ENCODE data around the gene SPOCK1.
A peak's percentile ranks its signal among the peaks of the same experiment; 100 is the strongest.

The SPOCK1 gene

DNA sequence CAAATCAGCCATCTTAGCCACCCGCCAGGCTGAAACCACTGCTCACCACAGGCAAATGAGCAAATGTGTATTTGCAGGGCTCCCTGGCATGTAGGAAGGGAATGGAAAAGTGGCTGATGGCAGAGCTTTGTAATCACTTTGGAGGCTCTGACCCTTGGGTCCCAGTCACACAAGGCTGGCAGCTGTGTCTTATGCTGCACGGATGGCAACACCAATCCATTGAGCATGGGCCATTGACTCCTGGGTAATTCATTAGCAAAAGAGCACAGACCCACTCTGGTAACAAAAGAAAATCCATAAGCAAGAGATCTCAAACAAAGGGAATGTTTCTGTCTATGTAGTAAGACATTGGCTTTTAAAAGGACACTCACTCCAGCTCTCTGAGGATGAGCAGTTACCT lies 57.6 kb downstream of the SPOCK1 start:
- DNase-seq (ENCODE audit: low read depth) = no peak

DNA sequence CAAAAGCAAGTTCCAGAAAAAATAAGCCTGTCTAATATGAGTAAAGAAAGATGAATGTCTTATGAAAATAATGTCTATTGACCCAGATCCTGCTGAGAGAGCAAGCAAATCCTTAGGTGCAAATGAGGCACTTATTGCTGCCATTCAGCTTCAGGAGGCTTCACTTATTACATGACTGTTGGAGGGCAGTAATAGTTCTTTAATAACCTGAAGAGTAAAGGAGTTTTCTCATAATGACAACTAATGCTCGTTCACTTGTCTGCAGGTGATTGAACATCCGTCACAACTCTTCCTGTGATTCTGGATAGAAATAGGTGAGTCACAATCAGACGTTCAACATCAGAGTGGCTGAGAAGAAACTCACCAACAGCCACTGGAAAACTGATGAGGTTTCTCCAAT lies 58.3 kb downstream of the SPOCK1 start:
- DNase-seq (ENCODE audit: low read depth) = no peak

DNA sequence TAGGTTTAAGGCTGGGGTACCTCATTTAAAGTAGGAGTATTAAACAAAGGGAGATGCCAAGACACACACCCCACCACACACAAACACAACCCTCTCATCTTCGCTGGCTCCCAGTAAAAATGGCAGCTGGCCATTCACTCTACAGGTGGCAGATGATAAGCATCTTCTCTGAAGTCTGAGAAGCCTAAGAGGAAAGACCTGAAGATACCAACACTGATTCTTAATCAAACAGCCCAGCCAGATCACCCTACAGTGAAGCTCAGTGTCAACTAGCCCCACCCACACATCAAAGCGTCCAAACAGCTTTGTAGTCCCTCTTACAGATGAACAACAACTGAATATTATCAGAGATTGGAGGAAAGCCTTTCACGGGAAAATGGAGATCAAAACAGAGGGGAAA lies 59.5 kb downstream of the SPOCK1 start:
- no peak for DNase-seq (ENCODE audit: low read depth)

DNA sequence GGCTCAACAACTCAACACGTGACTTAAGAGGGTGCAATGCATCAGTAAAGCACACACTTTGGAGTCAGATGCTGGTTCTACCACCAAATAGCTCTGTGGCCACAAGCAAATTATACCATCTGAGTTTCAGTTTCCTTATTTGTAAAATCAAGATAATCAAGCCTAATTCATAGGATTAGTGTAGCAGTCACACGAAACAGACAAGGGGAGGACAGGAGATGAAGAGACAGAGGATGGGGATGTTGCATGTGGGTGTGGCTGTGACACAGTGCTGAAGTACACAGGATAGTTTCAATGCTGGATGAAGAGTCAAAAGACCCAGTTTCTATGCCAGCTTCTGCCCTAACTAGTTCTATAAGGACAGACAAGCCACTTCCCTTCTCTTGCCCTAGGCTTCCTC lies 60.2 kb downstream of the SPOCK1 start:
- DNase-seq (ENCODE audit: low read depth) = no peak

DNA sequence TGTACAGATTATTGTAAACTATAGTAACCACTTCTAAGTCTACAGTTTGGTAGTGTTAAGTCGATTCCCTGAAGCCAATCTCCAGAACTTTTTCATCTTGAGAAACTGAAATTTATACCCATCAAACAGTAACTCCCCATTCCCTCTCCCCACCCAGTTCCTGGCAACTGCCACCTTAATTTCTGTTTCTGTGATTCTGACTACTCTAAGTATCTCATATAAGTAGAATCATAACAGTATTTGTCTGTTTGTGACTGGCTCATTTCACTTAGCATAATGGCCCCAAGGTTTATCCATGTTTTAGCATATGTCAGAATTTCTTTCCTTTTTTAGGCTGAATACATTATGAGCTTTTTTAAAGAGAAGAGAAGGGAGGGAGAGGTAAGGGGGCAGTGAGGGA lies 61.4 kb downstream of the SPOCK1 start:
- DNase-seq (ENCODE audit: low read depth) = no peak

DNA sequence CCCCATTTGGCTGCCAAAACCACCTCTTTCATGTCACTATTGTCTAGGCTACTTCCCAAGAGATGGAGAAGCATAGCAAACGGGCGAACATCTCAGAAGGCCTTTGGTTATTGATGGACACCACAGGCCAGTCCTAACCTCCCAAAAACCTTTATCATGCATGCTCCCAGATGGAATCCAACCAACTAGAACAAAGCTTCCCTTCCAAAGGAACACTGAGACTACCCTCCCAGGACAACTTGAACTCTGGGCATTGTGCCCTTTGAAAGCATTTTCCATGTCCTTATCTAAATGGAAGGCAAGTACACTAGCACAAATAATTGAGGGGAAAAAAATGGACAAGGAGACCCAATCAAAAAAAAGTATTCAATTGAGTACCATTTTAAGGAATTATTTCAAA lies 65.6 kb downstream of the SPOCK1 start:
- DNase-seq (ENCODE audit: low read depth) = no peak

DNA sequence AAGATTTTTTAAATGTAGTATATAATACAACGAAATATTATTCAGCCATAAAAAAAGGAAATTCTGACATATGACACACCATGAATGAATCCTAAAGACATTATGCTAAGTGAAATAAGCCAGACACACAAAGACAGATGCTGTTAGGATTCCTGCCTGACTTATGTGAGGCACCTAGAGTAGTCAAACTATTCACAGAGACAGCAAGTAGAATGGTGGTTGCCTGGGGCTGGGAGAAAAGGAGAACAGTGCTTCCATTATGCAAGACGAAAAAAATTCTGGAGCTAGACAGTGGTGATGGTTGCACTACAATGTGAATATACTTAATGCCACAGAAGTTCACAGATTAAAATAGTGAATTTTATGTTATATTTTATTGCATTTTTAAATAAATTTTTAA lies 66.8 kb downstream of the SPOCK1 start:
- DNase-seq (ENCODE audit: low read depth) = no peak

DNA sequence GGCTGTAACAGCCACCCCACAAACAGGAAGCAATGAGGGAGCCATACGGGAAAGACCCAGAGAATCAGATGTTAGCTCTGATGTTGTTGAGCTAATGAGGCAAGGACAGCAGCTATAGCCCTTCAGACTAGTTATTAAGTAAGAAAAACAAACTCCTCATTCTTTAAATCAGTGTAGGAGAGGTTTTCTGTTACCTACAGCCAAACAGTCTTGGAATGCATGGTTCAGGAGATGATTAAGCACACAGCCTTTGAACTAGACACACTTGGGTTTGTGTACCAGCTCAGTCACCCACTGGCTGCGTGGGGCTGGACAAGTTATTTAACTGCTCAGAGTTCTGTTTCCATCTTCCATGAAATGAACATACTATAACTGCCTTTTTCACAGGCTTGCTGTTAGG lies 68.1 kb downstream of the SPOCK1 start:
- no peak for DNase-seq (ENCODE audit: low read depth)

DNA sequence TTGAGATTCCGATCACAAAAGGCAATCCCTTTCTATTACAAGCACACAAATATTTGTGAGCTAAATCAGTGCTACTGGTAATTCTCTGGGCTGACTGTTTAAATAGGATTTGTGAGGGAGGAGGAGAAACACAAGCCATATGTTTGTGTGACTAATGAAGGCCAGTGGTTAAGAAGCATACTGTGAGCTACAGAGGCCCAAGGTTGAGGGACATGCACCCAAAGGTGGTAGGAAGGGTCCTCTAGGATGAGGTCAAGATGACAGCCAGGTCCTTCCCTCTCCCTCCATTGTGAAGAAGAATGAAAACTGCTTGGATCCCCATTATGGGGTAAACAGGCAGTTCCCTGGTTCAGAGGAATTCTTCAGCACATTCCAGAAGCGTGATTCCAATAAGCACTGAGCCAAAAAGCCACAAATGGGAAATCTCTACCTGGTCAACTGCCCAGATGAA lies 83.9 kb downstream of the SPOCK1 start:
- peak; percentile 68 for DNase-seq (ENCODE audit: low read depth)

DNA sequence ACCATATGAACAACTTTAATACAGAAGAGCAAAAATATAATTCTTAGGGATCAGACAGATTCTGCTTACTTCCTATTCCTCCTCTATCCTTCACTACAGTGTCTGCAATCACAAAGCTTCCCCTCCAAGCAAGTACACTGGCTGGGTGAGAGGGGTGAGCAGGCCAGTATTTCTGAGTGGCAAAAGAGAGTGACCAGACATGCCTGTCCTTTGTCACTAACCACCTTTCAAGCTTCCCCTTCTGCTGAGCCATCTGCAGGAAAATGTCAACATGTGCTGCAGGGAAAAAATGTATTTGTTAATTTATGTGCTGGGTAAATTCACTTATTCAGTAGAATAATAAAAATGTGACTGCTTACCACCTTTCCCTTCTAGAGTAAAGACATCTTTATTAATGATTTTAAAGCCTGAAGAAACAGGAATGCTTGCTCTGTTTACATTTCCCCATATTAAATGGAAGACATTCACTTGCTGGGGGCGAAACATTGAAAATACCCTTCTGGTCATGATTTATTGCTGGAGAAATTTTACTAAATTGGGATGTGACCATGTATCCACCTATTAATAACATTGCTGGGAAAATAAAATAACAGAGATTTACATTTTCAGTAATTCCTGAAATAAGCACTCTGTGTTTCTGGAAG lies 84.9 kb downstream of the SPOCK1 start:
- no peak for DNase-seq (ENCODE audit: low read depth)

DNA sequence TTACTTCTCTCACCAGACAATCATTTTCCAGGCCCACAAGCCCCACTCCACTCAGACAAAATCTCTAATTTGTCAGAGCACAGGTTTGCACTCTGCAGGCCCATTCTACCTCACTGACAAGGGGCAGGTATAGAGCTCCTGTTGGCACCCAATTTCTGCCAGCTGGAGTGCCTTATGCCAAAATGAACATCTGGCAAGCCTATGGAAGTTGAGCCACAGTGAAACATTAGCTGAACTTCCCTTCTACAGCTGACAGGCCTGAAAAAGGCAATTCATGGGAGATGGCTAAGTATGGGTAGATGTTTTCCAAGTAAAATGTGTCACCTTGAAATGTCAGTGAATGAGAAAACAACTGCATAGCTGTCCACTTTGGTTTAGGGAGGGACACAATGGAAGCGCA lies 87.0 kb downstream of the SPOCK1 start:
- no peak for DNase-seq (ENCODE audit: low read depth)

DNA sequence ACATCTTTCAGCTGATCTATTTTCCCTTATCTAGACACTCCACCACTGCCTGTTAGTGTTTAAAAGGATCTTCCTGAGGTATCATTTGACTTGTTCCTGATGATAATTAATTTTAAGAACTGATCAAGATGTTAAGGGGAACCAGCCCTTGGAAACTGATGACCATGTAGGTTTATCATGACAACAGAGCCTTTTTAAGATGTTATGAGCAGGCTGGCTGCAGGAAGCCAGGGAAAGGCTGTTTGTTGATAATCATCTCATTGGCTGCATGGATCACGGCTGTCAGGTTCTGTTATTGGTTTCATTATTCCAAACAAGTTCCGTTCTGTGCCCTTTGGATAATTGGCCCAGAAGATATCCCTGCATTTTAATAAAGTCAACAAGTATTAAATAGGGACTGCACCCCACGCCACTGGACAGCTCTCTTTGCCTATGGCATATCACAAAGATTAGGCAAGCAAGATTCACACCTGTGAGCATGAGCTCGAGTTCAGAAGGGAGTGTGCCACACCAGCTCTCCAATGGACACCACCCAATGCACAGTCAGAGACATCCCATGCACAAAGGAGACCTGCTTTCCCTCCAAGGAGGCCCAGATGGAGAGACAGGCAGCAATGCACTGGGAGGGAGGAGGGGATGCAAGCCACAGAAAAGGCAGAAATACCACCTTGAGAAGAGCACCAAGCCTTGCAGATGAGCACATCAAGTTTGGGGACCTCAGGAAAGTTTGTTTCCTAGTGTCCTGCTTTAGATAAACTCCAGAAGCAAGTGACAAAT lies 88.7 kb downstream of the SPOCK1 start:
- DNase-seq (ENCODE audit: low read depth) = no peak

DNA sequence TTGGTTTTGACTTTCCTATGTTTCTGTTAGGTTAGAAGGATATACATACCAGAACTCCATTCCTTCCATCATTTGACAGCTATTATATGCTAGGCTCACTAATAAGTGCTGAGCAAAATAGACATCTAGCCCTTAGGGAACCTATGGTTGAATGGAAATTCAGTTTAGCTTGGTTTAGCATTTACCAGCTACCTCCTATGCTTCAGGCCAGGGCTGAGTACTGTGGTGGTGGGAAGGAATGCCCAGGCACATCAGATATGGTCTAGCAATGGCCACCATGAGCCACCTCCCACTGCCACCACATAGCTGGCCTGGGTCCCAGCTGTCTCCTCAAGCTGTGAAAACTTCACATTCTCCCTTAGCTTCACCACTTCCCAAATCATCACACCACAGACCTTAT lies 89.4 kb downstream of the SPOCK1 start:
- no peak for DNase-seq (ENCODE audit: low read depth)

DNA sequence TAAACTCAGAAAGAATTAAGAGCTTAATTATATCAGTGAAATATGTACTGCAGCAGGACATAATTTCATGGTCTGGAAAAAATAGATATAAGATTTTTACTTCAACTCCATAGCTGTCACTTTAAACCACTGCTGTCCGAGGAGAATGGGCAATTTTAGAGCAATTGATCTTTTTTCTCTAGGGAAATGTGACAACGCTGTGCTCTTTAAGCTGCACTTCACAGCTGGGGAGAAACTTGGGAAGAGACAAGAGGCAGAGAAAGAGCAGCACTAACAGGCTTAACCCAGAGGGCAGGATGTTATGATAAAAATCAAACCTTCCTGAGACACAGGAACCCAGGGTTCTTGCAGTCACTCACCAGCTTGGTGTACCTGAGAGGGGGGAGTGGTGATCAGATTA lies 92.0 kb downstream of the SPOCK1 start:
- no peak for DNase-seq (ENCODE audit: low read depth)

DNA sequence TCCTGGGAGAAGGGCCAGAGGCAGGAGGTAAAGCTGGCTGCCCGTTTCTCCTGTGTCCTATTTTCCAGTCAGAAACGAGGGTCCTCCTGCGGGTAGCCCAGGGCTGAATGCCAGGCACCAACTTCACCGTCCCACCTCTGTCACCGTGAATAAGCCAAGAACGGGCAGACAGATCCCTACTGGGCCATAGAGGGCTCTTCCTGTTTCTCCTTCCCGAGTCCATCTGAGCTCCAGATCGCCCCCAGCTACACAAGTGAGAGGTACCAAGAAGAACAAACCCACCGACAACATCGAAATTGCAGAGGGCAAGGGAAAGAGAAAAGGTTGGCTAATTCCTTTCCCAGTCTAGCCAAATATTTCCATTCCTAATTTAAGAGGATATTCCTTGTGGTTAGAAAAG lies 93.7 kb downstream of the SPOCK1 start:
- no peak for DNase-seq (ENCODE audit: low read depth)

DNA sequence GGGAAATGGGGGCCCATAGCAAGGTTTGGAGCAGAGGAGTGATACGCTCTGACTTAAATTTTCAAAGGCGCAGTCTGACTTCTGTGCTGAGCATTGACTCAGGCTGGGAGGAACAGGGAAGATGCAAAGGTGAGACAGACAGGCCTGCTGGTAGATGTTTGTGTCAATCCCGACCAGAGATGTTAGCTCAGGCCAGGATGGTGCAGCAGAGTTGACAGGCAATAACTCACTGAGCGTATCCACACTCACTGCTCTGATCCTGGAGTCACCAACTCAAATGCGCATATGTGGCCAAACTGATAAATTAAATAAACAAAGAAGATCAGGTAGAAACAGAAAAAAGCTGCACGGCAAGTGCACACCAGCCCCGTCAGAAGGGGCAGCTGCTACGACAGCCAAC lies 95.3 kb downstream of the SPOCK1 start:
- DNase-seq (ENCODE audit: low read depth) = no peak

DNA sequence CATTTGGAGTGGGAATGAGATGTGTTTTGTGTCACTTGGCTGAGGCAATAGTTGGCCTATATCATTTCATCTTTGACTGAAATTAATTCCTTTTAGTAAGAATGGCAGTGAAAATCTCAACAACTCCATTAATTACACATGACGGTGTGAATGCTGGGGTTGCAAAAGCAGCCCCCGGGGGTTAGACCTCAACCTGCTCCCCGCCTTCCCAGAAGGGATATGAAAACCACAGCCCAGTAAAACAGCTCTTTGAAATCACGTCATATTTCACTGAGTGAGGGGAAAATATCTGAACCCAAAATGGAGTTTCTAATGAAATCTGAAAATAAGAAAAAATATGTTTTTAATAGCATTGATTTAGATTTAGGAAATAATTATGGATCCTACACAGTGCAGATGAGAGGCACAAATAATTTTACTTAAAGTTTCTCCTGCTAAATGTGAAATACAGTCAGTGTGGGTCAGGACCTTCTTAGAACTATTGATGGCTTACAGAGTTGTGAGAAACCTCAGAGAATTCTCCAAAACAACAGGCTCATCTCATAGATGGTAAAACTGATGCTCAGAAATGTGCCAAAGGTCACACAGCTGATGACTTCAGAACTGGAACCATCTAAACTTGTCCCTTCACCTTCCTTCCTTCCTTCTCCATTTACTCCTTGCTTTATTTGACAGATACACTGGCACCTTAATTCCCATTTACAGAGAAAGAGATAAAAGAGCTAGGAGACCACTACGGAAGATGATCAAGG lies 96.5 kb downstream of the SPOCK1 start:
- no peak for DNase-seq (ENCODE audit: low read depth)

DNA sequence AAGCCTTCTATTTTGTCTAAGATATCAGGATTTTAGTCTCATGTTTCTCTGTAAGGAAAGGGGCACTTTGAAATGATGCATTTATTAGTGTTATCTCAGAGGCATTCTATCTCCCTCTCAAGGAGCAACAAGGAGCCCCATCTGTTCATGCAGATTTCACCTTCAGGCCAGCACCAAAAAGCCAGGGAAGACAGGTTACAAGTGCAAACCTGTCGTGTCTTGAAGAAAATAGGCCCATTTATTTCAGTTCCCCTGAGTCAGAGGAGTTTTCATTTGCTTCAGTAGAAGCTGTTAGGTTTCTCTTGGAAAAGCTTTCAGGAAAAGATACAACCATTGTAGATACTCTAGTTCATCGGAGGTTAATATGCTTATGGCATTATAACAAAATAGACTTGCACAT lies 97.2 kb downstream of the SPOCK1 start:
- DNase-seq (ENCODE audit: low read depth) = no peak

DNA sequence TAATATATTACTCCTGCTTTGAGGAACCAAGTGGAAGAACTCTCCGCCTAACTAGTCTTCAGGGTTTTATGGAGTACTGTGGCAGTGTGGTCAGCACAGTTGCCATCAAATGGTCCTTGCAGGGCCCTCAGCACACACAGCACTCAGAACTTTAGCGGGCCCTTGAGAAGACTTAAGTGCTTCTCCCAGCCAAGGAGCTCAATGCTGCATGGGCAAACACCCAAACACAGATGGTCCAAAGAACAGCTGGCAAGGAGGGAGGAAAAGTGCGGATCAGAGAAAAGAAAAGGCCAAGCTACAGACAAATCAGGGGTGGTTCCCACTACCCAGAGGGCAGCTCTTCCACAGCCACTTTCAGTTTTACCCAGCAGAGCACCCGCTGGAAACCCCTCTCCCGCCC lies 98.6 kb downstream of the SPOCK1 start:
- DNase-seq (ENCODE audit: low read depth) = no peak

DNA sequence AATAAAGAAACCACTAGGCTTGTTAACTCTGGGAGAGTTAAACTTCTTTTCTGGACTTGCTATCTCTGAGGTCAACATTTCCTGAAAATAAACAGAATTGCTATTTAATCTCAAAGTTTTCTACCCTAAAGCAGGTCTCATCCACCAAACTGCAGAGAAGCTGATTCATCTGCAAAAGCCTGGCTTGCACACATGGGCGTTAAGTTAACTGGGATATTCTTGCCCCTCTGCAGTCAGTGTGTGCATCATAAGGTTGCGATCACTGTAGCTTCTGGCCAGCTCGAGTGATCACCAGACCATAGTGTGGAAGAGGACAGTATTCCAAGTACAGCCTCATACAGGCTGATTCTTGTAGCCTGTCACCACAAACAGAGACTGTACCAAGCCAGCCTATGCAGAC lies 99.2 kb downstream of the SPOCK1 start:
- no peak for DNase-seq (ENCODE audit: low read depth)

DNA sequence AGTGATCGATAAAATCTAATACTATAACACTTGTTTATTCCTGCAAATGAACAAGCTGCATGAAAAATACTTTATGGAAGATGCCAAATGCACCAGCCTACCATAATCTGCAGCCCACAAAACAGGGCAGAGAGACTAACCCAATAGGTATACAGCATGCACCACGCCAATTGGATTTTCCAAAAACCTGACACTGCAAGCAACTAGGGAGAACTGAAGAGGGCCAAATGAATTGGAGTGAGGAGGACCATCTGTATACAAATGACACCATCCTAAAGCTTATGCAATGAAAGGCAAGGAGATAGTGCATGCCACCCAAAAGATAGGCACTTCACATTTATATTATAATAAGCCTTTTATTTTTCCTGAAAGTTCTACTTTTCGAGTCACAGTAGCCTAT lies 100.4 kb downstream of the SPOCK1 start:
- no peak for DNase-seq (ENCODE audit: low read depth)

DNA sequence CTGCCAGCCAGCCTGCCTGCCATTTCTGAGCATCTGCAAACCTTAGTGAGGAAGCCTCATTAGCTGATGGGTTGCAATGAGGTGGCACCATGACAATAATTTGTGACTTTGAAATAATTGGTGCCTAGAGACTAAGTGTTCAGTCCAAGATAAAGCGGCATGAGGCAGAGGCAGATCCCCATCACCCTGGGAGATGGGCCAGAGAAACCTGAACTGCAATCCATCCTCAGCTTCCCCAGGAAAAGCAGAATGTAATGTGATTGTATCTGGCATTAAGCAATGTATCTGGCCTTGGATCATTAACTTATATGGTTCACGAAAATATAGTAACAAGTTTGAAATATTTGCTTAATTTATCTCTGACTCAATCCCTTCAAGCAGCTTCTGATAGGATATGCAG lies 101.0 kb downstream of the SPOCK1 start:
- DNase-seq (ENCODE audit: low read depth) = no peak

DNA sequence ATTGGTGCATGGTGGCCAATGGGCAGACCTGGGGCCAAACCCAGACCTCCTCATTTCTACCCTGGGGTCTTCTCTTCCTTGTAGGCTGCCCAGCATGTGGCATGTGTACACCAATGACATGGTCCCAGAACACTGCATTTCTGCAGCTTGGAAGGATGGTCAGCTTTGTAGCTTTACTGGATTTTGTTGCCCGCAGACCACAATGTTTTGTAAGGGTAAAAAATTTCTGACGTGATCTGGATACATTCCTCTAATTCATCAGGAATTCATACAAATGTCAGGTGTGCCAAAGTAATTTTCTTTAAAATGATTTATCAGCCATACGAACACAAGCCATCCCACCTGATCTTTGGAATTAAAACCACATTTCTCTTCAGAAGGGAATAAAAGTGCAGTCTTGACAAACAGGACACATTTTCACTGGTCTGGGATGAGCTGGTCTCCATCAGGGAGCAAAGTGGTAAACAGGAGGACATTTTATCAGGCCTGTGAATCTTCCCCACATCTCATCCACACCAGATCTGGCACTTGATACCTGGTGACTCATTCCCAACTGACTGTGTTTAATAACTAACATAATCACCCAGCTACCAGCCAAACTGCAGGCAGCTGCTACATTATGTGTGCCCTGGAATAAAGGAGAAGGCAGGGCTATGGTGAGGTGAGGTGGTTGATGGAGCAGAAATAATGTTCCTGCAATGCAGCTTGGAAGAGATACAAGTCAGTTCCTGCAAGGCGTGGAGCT lies 103.9 kb downstream of the SPOCK1 start:
- DNase-seq (ENCODE audit: low read depth) = no peak

Measured in non-pigmented ciliary epithelial cell (primary cell).